Measurements from ENCODE around the gene CLHC1. TPM values are rescaled to one million over a fixed set of nuclear protein-coding genes. Genes with fewer than 3 reads are reported as not detected.
A peak's percentile ranks its signal among the peaks of the same experiment; 100 is the strongest.
"Not testable (repeated sequence)": the region's sequence is repeated elsewhere in the genome, so short reads cannot be mapped to it uniquely, and the experiment has no call there.

Gene CLHC1
- total RNA-seq, 1 donor from 2014 or later = 19.8 TPM

GRCh38 chr2:55231546-55232083 lies 478 bp downstream of the CLHC1 start:
- DNase-seq = peak; percentile 22

GRCh38 chr2:55230551-55230950 lies 1.5 kb downstream of the CLHC1 start:
- peaks cover 14% of the 10 kb centered on the region for H3K9me3 Mint-ChIP-seq (ENCODE audit: unreplicated experiment)
- H3K4me1 Mint-ChIP-seq (ENCODE audit: low read depth, unreplicated experiment) = peaks cover 17% of the 10 kb centered on the region
- no peak for TF ChIP-seq CTCF (IDR thresholded peaks at IDR 0.05; ENCODE audit: partially characterized antibody, unreplicated experiment)
- peaks cover 11% of the 10 kb centered on the region for H3K27me3 Mint-ChIP-seq (ENCODE audit: unreplicated experiment)
- H3K27ac Mint-ChIP-seq (ENCODE audit: unreplicated experiment) = no peak overlapping the region
- peak overlapping the region; percentile 63 for H3K4me3 Mint-ChIP-seq (ENCODE audit: unreplicated experiment)
- no peak for DNase-seq
- H3K36me3 Mint-ChIP-seq (ENCODE audit: unreplicated experiment) = no peaks in the 10 kb centered on the region

More at GRCh38 chr2:55231546-55232083, 478 bp downstream of the CLHC1 start:
- H3K36me3 Mint-ChIP-seq (ENCODE audit: unreplicated experiment) = no peaks in the 10 kb centered on the region
- peaks cover 14% of the 10 kb centered on the region for H3K9me3 Mint-ChIP-seq (ENCODE audit: unreplicated experiment)
- peaks cover 15% of the 10 kb centered on the region for H3K4me1 Mint-ChIP-seq (ENCODE audit: low read depth, unreplicated experiment)
- H3K27me3 Mint-ChIP-seq (ENCODE audit: unreplicated experiment) = peaks cover 11% of the 10 kb centered on the region
- peak overlapping the region; percentile 96 for H3K27ac Mint-ChIP-seq (ENCODE audit: unreplicated experiment)
- no peak for TF ChIP-seq CTCF (IDR thresholded peaks at IDR 0.05; ENCODE audit: partially characterized antibody, unreplicated experiment)
- peak overlapping the region; percentile 100 for H3K4me3 Mint-ChIP-seq (ENCODE audit: unreplicated experiment)

- no peak for DNase-seq
- no peak overlapping the region for H3K27ac Mint-ChIP-seq (ENCODE audit: unreplicated experiment)
- TF ChIP-seq CTCF (IDR thresholded peaks at IDR 0.05; ENCODE audit: partially characterized antibody, unreplicated experiment) = no peak
- peaks cover 11% of the 10 kb centered on the region for H3K27me3 Mint-ChIP-seq (ENCODE audit: unreplicated experiment)
- H3K36me3 Mint-ChIP-seq (ENCODE audit: unreplicated experiment) = no peaks in the 10 kb centered on the region
- H3K4me1 Mint-ChIP-seq (ENCODE audit: low read depth, unreplicated experiment) = peaks cover 24% of the 10 kb centered on the region
- H3K9me3 Mint-ChIP-seq (ENCODE audit: unreplicated experiment) = peaks cover 14% of the 10 kb centered on the region
- H3K4me3 Mint-ChIP-seq (ENCODE audit: unreplicated experiment) = peak overlapping the region; percentile 17
Observed at GRCh38 chr2:55229221-55229620, 2.9 kb downstream of the CLHC1 start.

GRCh38 chr2:55228226-55228563 lies 3.9 kb downstream of the CLHC1 start:
- no peak for TF ChIP-seq CTCF (IDR thresholded peaks at IDR 0.05; ENCODE audit: partially characterized antibody, unreplicated experiment)
- peak overlapping the region; percentile 76 for H3K27ac Mint-ChIP-seq (ENCODE audit: unreplicated experiment)
- peak overlapping the region; percentile 9 for H3K4me3 Mint-ChIP-seq (ENCODE audit: unreplicated experiment)
- peaks cover 9% of the 10 kb centered on the region for H3K27me3 Mint-ChIP-seq (ENCODE audit: unreplicated experiment)
- peaks cover 22% of the 10 kb centered on the region for H3K4me1 Mint-ChIP-seq (ENCODE audit: low read depth, unreplicated experiment)
- no peaks in the 10 kb centered on the region for H3K36me3 Mint-ChIP-seq (ENCODE audit: unreplicated experiment)
- peaks cover 14% of the 10 kb centered on the region for H3K9me3 Mint-ChIP-seq (ENCODE audit: unreplicated experiment)
- DNase-seq = no peak

- Mint-ChIP-seq H3K9me3 (ENCODE audit: unreplicated experiment) (peaks cover 11% of the 10 kb centered on the region), H3K4me3 (ENCODE audit: unreplicated experiment) (peak overlapping the region; percentile 9), H3K27ac (ENCODE audit: unreplicated experiment) (peak overlapping the region; percentile 76), H3K4me1 (ENCODE audit: low read depth, unreplicated experiment) (peaks cover 22% of the 10 kb centered on the region)
- H3K36me3 Mint-ChIP-seq (ENCODE audit: unreplicated experiment); DNase-seq; H3K27me3 Mint-ChIP-seq (ENCODE audit: unreplicated experiment): not testable (repeated sequence)
Observed at GRCh38 chr2:55227437-55228225, 4.5 kb downstream of the CLHC1 start.
